Measurements from ENCODE around the gene CLINT1.
"Not testable (repeated sequence)": the region's sequence is repeated elsewhere in the genome, so short reads cannot be mapped to it uniquely, and the experiment has no call there.

CLINT1 gene

GRCh38 chr5:157893611-157894010 lies 34.7 kb upstream of the CLINT1 start:
- no peak for TF ChIP-seq CTCF (IDR thresholded peaks at IDR 0.05; ENCODE audit: borderline replicate concordance, control extremely low read depth, extremely low read depth, insufficient read depth, missing control alignments)
- in situ Hi-C loops (cut with MboI; ENCODE audit: low sequenced_read_pairs, unreplicated experiment) = no loop called here
- no peak for DNase-seq (ENCODE audit: low spot score)

- no peak for TF ChIP-seq CTCF (IDR thresholded peaks at IDR 0.05; ENCODE audit: borderline replicate concordance, control extremely low read depth, extremely low read depth, insufficient read depth, missing control alignments)
- in situ Hi-C loops (cut with MboI; ENCODE audit: low sequenced_read_pairs, unreplicated experiment) = no loop called here
- no peak for DNase-seq (ENCODE audit: low spot score)
These were observed 34.0 kb upstream of the CLINT1 start for GRCh38 chr5:157892974-157893373.

- no peak for DNase-seq (ENCODE audit: low spot score)
- TF ChIP-seq CTCF (IDR thresholded peaks at IDR 0.05; ENCODE audit: borderline replicate concordance, control extremely low read depth, extremely low read depth, insufficient read depth, missing control alignments) = no peak
- in situ Hi-C loops (cut with MboI; ENCODE audit: low sequenced_read_pairs, unreplicated experiment) = no loop called here
These were observed 32.1 kb upstream of the CLINT1 start for GRCh38 chr5:157890836-157891597.

GRCh38 chr5:157888814-157889532 lies 30.0 kb upstream of the CLINT1 start:
- DNase-seq (ENCODE audit: low spot score) = no peak
- TF ChIP-seq CTCF (IDR thresholded peaks at IDR 0.05; ENCODE audit: borderline replicate concordance, control extremely low read depth, extremely low read depth, insufficient read depth, missing control alignments) = no peak
- in situ Hi-C loops (cut with MboI; ENCODE audit: low sequenced_read_pairs, unreplicated experiment) = no loop called here

GRCh38 chr5:157886796-157887380 lies 27.9 kb upstream of the CLINT1 start:
- no peak for DNase-seq (ENCODE audit: low spot score)
- in situ Hi-C loops (cut with MboI; ENCODE audit: low sequenced_read_pairs, unreplicated experiment) = no loop called here
- TF ChIP-seq CTCF (IDR thresholded peaks at IDR 0.05; ENCODE audit: borderline replicate concordance, control extremely low read depth, extremely low read depth, insufficient read depth, missing control alignments) = no peak

GRCh38 chr5:157885051-157885450 lies 26.1 kb upstream of the CLINT1 start:
- DNase-seq (ENCODE audit: low spot score); in situ Hi-C loops (cut with MboI; ENCODE audit: low sequenced_read_pairs, unreplicated experiment): not testable (repeated sequence)

- in situ Hi-C loops (cut with MboI; ENCODE audit: low sequenced_read_pairs, unreplicated experiment); DNase-seq (ENCODE audit: low spot score): not testable (repeated sequence)
These were observed 22.6 kb upstream of the CLINT1 start for GRCh38 chr5:157881498-157881897.
